Forelimb muscle (tissue), 1 donor: Measurements from ENCODE around the gene DPYSL5. TPM values are rescaled to one million over a fixed set of nuclear protein-coding genes. Genes with fewer than 3 reads are reported as not detected.
A peak's percentile ranks its signal among the peaks of the same experiment; 100 is the strongest.

Source experiments
- DNase-seq: peaks from one replicate; pipeline ENCODE4 v3.0.0-alpha.2; 2013; ENCODE audit warnings: low read depth
- polyA plus RNA-seq: library from polyadenylated mRNA; unstranded; fragments of 120-200 nt; gene quantifications from one replicate; pipeline ENCODE4 v1.2.1, GENCODE V29; 2013; ENCODE audit not compliant: insufficient read length

The DPYSL5 gene
- polyA plus RNA-seq, 1 donor = 19.1 TPM

DNA sequence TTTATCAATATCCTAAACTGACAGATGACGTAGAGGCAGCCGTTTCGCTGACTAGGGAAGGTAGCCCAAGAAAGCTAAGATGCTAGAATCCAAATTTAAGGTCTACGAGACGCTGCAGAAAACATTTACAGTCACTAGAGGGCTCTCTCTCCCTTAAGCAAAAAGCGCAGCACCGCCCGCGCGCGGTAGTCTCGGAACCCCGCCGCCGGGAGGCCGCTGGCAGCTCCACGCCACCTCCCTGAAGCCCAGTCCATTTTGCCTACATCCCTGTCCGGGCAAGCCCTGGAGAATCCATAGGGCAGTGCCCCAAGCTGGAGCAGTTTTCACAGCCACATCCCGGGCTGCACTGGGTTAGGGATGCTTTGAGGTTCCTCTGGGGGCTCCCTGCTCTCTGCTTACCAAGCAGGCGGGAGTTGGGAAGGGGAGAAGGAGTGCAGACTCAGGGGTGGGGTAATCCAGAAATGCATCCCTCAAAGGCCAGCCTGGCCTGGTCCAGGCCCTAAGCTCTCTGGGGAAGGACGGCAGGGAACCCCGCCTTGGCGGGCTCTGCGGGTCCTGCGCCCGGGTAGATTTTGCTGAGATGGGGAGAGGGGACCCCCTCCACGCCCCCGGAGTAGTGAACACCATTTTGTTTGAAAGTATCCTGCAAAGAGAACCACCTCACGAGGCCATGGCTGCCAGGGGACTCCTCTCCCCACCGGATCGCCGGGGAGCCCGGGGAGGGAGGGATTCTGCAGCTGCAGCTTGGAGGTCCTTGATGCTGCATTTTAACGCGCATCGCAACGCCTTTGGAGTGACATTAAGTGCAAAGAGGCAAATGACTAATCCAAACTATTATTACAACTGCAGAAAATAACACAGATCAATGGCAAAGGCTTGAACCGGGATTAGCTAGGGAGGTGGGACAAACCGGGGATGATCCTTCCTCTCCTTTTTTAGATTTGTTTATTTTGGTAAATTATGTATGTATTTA is 1.3 kb upstream of the DPYSL5 start:
- peak; percentile 28 for DNase-seq

DNA sequence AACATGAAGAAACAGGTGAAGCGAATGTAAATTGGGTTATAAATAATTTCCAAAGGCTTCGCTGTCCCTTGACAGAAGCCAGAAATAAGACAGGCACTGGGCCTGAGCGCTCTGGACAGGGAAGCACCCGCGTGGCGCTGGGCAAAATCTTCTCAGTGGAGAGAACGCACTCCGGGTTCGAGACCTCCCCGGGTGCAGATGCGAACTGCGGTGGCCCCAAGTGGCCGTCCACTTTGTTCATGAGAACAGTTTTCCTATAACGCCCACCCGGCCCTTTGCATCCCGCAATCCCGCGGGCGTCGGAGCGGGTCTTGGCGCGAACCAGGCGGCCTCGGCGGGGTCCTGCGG is 651 bp upstream of the DPYSL5 start:
- no peak for DNase-seq

DNA sequence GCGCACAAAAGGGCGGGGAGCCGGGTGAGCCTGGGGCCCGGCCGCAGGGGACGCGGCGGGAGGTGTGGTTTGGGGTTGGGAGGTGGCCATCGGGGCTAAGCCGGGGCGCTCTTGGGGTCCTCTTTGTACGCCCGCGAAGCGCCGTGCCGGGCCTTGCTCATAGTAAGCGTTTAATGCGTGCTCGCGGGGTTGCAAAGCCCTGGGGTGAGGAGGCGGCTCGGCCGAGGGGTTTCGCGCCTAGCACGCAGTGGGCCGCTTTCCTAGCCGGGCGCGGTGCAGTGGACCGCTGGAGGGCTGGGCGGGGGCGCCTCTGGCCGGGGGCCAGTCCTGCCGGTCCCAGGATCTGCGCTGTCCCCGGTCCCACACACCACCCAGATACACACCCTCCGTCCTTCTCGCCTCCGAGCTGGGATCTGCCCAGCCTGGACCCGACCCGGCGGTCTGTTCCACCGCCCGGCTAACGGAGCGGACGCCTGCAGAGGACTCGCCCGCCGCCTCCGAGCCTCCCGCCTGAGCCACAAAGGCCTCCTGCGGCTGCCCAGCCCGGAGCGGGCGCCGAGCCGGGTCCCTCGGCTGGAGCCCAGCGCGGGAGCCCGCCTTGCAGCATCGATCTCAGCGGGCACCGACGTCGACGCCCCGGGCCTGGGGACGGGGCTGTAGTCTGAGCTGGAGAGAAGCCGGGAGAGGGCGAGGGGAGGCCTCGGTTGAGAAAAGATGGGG is 564 bp downstream of the DPYSL5 start:
- no peak for DNase-seq

DNA sequence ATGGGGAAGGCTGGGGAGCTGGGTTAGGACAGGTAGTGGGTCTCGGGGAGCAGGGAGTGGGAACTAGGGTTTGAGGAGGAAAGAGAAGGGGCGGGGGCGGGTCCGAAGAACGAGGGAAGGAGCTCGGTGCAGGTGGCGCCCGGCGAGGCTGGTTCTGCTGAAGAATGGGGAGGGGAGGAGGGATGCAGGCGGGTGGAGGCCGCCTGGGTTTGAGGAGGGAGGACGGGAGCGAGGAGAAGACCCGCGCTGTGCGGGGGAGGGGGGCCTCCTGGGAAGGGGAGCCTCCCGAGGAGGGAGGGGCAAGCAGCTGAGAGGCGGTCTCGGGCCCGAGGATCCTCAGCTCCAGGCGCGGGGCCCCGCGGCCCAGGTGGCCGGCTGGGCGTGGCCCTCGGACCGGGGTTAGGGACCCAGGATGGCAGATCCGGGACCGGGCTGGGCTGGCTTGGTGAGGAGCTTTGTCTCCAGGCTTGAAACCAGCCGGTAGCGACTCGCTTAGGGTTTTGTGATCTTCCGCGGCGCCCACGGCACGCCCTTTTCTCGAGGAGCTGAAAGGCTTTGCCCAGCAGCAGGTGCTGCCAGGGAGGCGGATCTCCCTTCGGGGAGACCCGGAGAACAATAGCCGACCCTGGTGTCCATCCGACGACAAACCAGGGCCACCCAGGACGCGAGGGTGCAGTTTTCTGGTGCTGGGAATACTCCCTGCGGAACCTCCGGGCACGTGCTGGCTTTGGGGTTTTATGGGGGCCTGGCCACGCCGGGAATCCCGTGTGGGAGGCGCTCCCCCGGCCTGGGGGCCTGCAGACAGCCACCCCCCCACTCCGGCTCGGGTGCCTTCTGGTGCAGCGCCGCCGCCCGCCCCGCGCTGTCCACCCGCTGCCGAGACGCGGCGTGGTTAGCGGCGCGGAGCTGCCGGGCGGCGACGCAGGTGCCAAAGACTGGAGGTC is 1.4 kb downstream of the DPYSL5 start:
- DNase-seq = no peak

- no peak for DNase-seq
Measured at GRCh38 chr2:26850000-26850431, 2.1 kb downstream of the DPYSL5 start.

DNA sequence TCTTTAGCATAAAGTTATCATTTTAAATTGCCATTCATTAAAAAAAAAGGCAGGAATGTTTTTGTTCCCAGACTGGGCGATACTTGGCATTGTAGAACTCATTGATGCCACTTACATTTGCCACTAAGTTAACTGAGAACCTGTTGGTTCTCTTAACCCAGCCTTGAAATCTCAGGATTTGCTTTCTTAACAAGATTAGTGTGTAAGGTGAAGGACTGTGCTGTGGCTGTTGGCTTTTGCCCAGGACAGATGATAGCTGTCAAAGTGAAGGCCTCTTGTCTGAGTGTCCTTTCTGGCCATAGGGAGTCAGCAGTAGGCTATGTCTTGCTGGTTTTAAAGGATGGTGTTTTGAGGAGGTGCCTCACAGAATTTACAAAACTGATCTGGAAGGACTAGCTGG is 2.6 kb downstream of the DPYSL5 start:
- DNase-seq = no peak

DNA sequence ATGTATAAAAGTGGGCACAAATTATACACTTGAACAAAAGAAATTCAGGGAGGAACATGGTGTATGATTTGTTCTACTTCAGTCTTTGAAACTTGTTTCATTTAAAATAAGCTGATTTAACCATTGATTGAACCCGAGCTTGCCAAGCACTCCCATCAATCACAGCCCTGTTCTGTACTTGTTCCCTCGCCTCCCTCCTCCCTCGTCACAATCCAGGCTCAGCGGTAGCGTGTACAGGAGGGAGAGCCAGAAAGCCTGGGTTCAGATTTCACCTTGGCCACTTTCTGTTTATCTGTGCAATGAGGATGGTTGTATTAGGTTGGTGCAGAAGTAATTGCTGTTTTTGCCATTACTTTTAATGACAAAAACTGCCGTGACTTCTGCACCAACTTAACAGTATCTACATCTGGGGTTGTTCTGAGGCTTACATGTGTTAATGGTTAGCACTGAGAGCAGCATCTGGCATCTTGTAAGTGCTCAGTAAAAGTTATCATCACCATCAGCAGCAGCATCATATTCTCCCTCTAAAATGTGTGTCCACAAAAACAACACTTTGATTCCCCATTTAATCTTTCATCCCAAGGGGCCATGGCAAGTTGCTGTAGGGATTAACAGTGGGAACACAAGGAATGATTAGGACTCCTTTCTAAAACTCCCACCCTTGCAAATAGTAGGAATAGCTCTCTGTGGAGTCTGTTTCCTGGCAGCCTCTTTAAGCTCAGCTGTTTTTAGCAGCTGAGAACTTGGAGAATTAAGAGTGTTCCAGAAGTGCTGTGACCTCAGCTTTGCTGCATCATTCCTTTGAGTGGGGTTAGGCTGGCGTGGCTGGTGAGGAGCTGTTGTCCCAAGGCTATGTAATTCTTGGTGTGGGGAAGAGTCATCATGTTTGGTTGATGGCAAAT is 4.7 kb downstream of the DPYSL5 start:
- peak; percentile 39 for DNase-seq

GRCh38 chr2:26853751-26854150 is 5.8 kb downstream of the DPYSL5 start:
- no peak for DNase-seq

GRCh38 chr2:26854283-26854827 is 6.4 kb downstream of the DPYSL5 start:
- no peak for DNase-seq

GRCh38 chr2:26855466-26855865 is 7.5 kb downstream of the DPYSL5 start:
- no peak for DNase-seq

- no peak for DNase-seq
Measured at GRCh38 chr2:26859622-26860021, 11.7 kb downstream of the DPYSL5 start.

- DNase-seq = no peak
Measured at GRCh38 chr2:26860211-26860850, 12.4 kb downstream of the DPYSL5 start.

DNA sequence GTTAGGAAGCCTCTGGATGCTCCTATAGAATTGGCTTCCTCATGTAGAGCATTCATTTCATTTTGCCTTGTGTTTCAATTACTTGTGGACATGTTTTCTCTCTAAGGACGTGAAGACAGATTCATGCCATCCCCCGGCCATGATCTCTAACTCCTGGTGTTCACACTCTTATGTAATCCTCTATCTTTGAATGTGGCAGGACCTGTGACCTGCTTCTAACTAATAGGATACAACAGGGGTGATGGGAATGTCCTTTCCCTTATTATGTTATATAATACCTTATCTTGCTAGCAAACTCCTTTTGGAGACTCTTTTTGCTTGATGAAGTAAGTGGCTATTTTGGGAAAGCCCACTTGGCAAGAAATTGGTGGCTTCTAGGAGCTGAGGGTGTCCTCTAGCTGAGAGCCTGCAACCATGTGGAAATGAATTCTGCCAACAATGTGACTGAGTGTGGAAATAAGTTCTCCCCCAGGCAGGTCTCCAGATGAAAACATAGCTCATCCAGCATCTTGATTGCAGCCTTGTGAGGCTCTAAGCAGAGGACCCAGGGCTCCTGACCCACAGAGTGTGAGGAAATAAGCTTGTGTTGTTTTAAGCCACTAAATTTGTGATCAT is 13.8 kb downstream of the DPYSL5 start:
- DNase-seq = no peak

- DNase-seq = no peak
Measured at GRCh38 chr2:26864226-26864625, 16.3 kb downstream of the DPYSL5 start.

- DNase-seq = no peak
Measured at GRCh38 chr2:26864646-26865045, 16.7 kb downstream of the DPYSL5 start.

GRCh38 chr2:26870585-26871095 is 22.7 kb downstream of the DPYSL5 start:
- no peak for DNase-seq

GRCh38 chr2:26873286-26873983 is 25.5 kb downstream of the DPYSL5 start:
- DNase-seq = no peak

DNA sequence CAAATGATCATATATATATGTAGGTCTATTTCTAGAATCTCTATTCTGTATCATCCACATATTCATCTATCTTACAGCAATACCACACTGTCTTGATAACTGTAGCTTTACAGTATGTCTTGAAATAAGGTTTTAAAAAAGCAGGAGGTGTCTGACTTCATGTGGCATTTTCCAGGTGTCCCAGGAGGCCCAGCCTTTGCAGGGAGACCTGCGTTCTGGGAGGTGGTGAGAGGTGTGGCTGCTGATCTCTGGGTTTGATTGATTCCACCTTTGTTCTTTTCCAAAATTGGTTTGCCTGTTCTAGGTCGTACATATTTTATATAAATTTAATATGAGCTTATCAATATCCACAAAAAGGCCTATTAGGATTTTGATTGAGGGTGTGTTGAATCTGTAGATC is 26.6 kb downstream of the DPYSL5 start:
- DNase-seq = no peak
